SKM-1 (cell line): ENCODE measurements around the gene IGSF6.

ENCODE experiments used
- DNase-seq: peaks from one replicate; lab custom pipeline; 2025; ENCODE audit not compliant: unreplicated experiment; lab: John Stamatoyannopoulos, UW

Gene IGSF6

DNA sequence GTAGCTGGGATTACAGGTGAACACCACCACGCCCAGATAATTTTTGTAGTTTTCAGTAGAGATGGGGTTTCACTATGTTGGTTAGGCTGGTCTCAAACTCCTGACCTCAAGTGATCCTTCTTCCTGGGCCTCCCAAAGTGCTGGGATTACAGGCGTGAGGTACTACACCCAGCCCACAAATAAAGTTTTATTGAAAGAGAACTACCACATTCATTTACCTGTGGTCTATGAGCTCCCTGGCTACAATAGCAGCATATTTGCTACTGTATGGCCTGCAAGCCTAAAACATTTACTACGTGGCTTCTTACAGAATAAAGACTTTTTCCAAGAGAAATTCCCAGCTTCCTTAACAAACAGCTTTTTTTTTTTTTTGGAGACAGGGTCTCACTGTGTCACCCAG, 49.6 kb downstream of the IGSF6 start:
- DNase-seq = no peak

DNA sequence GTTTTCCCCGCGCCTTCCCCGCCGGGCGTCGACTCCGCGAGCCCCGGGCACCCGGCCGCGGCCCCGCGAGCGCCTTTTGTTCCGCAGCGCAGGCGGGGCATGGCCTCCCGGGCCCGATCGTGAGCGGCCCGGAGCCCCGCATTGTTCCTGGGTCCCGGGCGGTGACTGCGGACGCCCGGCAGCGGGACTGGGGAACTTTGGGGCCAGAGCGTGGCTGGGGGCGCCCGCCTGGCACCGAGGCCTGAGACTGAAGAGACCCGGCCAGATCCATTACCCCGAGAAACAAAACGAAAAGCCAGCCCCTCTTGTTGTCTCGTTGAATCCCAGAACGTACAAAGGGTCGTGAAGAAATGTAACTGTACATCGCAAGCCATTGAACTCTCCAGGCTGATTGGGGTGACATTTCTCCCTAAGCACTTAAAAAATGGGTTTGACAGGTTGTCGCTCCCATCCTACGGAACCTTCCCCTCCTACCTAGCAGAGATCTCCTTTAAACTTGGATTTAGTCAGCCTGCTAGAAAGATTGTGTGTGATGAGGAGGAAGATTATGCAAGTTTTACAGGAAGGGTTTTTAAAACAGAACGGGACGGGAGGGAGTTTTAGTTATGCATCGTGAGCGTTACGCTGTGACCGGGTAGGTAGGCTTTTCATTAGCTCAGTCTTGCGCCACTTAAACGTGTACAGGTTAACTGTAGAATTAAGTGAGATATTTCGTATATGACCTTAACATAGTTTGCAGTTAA, 52.2 kb downstream of the IGSF6 start:
- DNase-seq = no peak

DNA sequence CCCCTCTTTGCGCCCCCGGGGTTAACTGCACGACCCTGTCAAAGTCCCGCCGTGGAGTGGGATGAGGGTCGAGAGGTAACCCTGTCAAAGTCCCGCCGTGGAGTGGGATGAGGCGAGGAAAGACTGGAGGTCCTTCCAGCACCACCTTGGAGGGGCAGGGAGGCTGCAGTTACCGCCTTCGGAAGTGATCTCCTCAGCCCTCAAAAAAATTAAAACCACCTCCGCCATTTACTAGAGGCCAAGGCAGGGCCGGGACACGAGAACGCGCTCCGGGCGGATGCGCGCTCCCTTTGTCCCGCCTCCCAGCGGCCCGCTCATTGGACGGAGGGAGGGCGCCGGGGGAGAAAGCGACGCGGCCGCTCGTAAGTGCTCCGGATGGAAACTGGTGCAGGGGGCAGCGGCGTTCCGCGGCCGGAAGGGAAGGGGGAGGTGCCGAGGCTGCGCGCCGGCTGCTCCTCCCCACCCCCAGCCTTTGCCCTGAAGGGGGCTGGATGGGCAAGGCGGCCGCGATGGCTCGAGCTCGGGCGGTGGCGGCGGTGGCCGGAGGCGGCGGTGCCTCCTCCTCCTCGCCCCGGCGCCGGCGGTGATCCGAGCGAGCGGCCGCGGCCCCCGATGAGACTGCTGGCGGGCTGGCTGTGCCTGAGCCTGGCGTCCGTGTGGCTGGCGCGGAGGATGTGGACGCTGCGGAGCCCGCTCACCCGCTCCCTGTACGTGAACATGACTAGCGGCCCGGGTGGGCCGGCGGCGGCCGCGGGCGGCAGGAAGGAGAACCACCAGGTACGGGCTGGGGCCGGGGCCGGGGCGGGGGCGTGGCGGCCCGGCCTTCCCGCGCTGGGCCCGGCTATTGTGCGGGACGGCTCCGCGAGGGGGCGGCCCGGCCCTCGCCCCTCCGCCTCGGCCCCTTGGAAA, 53.0 kb downstream of the IGSF6 start, which contains the start of gene METTL9:
Gene METTL9 (plus strand): TSS at position 456 of the 909 bp plus-strand sequence. CDS start 157 bp downstream, at position 613.
- DNase-seq = no peak

DNA sequence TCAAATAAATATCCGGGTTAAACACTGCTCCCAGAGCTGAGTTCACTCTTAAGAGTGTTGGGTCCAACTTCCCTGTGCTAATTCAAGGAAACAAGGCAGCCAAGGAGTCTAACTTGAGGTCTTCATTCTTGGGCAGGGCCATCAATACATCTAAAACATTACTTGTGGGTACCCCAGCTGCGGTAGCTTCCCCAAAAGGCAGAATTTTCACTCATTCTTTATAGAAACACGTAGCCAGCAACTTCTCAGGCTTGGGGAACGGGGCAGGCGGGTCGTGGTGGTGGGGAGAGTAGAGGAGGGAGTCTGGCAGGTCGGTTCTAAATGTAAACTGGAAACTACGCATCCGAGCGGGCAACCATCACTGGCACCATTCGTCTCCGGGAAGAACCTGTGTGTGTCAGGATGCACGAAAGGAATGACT, 53.7 kb downstream of the IGSF6 start:
- no peak for DNase-seq

DNA sequence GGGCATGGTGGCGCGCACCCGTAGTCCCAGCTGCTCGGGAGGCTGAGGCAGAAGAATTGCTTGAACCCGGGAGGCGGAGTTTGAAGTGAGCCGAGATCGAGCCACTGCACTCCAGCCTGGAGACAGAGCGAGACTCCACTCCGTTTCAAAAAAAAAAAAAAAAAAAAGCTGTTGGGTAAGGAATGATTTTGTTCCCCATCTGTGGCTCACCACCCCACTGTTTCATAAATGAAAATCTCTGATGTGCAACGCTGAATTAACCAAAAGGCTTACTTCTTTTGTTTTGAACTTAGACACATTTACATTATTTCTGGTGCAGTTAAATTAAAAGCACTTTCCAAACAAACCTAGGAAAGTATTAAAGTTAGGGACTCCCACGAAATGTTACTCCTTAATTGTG, 54.2 kb downstream of the IGSF6 start:
- DNase-seq = no peak

DNA sequence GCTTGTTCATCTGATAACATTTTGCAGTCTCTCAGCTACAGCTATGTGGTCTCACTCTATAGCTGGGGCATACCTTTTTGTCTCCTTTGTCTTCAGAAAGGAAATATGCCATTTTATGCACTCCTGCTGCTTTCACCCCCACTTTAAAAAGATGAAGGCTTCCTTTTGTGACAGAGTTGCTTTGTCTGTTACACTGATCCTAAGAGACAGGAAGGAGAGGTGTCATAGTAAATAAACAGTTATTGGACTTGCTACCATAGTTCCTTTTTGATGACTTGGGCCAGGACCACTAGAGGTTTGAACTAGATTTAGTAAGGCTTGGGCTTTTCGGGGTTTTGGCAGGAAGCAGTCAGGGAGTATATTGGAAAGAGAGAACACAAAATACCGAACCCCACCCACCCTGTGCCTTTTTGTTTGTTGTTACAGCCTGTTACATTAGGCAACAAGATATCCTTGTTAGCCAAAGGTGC, 54.8 kb downstream of the IGSF6 start:
- no peak for DNase-seq

DNA sequence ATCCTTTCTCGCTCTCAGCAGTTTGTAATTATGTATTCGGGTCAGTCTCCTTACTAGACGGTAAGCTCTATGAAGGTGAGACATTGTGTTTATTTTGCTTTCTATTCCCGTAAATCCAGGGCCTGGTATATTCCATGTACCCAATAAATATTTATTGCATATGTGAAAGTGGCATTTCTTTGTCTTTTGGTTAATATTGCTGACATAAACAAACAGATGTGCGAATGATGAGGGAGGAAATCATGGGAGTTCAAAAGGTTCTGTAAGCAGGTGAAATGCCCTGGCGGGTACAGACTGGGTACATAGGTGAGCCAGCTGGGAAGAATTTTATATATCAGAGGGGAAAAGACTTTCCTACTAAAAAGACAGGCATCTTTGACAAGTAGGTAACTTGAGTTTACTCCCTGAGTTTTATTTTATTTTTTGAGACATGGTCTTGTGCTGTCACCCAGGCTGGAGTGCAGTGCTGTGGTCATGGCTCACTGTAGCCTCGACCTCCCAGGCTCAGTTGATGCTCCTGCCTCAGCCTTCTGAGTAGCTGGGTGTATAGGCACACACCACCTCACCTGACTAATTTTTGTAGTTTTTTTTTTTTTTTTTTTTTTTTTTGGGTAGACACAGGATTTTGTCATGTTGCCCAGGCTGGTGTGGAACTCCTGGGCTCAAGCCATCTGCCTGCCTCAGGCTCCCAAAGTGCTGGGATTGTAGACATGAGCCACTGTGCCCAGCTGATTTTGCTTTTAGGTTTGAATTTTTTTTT, 58.7 kb downstream of the IGSF6 start:
- no peak for DNase-seq

DNA sequence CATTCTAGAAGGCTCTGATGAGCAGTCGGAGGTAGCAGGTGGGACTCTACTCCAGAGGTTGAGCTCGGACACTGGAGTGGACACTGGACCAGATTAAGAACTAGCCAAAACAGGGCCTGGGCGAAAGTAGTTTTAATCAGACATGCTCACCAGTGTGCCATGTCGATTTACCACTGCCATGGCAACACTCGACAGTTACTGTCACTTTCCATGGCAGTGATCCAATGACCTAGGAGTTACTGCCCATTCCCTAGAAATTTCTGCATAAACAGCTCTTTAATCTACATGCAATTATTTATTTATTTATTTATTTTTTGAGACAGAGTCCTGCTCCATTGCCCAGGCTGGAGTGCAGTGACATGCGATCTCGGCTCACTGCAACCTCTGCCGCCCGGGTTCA, 60.2 kb downstream of the IGSF6 start:
- DNase-seq = no peak

DNA sequence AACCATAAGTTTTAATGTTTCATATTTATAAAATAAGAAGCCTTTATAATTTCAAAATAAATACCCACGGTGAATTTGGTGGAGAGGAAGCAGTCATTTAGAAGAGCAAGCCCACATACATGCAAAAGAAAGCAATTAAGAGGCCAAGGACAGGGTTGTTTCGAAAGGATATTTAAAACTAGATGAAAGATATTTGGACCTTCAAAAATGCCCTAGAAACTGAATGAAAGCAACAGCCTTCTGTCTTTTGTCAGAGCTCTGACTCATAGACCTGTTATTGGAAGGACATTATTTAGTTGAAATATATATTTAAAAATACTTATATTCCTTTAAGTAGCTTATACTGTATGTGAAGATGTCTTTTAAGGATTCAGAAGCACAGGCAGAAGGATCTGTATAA, 61.6 kb downstream of the IGSF6 start:
- no peak for DNase-seq

DNA sequence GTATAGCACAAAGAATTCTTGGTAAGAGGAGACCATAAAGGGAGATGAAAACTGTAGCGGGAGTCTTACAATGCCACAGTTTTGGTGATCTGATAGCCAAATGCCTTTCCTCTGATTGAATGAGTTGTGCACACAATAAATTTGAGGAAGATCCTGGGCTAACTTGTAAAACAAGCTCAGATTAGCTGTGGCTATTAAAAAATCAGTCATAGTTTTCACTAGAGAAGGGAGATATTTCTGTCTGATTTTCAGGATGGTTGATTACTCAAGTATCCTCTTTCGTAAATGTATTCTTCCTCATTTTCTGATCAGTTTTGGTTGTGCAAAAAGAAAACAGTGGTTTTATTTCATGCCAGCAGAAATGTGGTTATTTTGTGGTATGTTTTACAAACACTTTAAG, 62.1 kb downstream of the IGSF6 start:
- no peak for DNase-seq

DNA sequence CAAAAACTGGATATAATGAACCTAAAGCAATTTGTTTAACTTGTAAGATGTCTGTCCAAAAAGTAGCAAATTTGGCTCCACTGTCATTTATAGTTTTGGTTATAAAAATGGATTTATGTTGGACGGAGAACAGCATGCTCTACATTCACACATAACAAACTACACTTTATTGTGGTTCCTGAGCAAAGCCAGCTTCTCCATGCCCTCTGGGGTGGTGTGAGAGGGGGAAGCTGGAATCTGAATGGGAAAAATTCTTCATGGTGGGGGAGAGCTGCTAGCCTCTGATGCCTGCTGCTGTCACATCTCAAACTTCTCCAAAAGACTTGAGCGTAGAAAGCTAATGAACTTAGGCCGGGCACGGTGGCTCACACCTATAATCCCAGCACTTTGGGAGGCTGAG, 62.9 kb downstream of the IGSF6 start:
- no peak for DNase-seq
